Measurements from ENCODE around the gene NECAB2.

Gene NECAB2

GRCh38 chr16:83973581-83974385, 5.7 kb downstream of the NECAB2 start:
- Histone ChIP-seq H3K9ac (ENCODE audit: low read depth, low read length) (no peak overlapping the region), H3K27me3 (ENCODE audit: insufficient read depth, low read length, poor library complexity) (no peaks in the 10 kb centered on the region), H3K4me3 (ENCODE audit: low read depth in 1 of 2, low read length in 2 of 2) (no peak overlapping the region), H3K4me1 (ENCODE audit: insufficient read depth, low read length) (no peaks in the 10 kb centered on the region), H3K36me3 (ENCODE audit: insufficient read depth, low read length) (no peaks in the 10 kb centered on the region), H3K79me2 (ENCODE audit: insufficient read depth, low read length) (no peaks in the 10 kb centered on the region), H4K20me1 (ENCODE audit: insufficient read depth, low read length) (no peaks in the 10 kb centered on the region; the same call in 1 of the 2 replicates), H2AFZ (ENCODE audit: low read depth, low read length) (no peak overlapping the region), H3K27ac (ENCODE audit: low read length) (no peak overlapping the region), H3K9me3 (ENCODE audit: insufficient read depth, low read length, severe bottlenecking) (peaks cover 2% of the 10 kb centered on the region), H3K4me2 (ENCODE audit: insufficient read depth, low read length) (no peak overlapping the region)
- no peak for DNase-seq
- ATAC-seq (ENCODE audit: insufficient read depth, low read depth) = no peak
- TF ChIP-seq EZH2 (IDR thresholded peaks at IDR 0.05; ENCODE audit: borderline replicate concordance, low read depth, low read length, severe bottlenecking) = no peak
- TF ChIP-seq CTCF (IDR thresholded peaks at IDR 0.05; ENCODE audit: borderline replicate concordance, extremely low read depth, low read length, poor library complexity, severe bottlenecking) = no peak

GRCh38 chr16:83974475-83974874, 6.4 kb downstream of the NECAB2 start:
- ATAC-seq (ENCODE audit: insufficient read depth, low read depth) = no peak
- H3K27ac ChIP-seq (ENCODE audit: low read length) = no peak overlapping the region
- H3K79me2 ChIP-seq (ENCODE audit: insufficient read depth, low read length) = no peaks in the 10 kb centered on the region
- H3K4me2 ChIP-seq (ENCODE audit: insufficient read depth, low read length) = no peak overlapping the region
- H3K9me3 ChIP-seq (ENCODE audit: insufficient read depth, low read length, severe bottlenecking) = peaks cover 5% of the 10 kb centered on the region
- TF ChIP-seq EZH2 (IDR thresholded peaks at IDR 0.05; ENCODE audit: borderline replicate concordance, low read depth, low read length, severe bottlenecking) = no peak
- no peak for TF ChIP-seq CTCF (IDR thresholded peaks at IDR 0.05; ENCODE audit: borderline replicate concordance, extremely low read depth, low read length, poor library complexity, severe bottlenecking)
- H3K4me1 ChIP-seq (ENCODE audit: insufficient read depth, low read length) = no peaks in the 10 kb centered on the region
- no peaks in the 10 kb centered on the region for H3K36me3 ChIP-seq (ENCODE audit: insufficient read depth, low read length)
- H2AFZ ChIP-seq (ENCODE audit: low read depth, low read length) = no peak overlapping the region
- no peak overlapping the region for H3K9ac ChIP-seq (ENCODE audit: low read depth, low read length)
- H3K27me3 ChIP-seq (ENCODE audit: insufficient read depth, low read length, poor library complexity) = no peaks in the 10 kb centered on the region
- DNase-seq = no peak
- no peaks in the 10 kb centered on the region; the same call in 1 of the 2 replicates for H4K20me1 ChIP-seq (ENCODE audit: insufficient read depth, low read length)
- no peak overlapping the region for H3K4me3 ChIP-seq (ENCODE audit: low read depth in 1 of 2, low read length in 2 of 2)

GRCh38 chr16:83975590-83976260, 7.7 kb downstream of the NECAB2 start:
- Histone ChIP-seq H3K4me1 (ENCODE audit: insufficient read depth, low read length) (no peaks in the 10 kb centered on the region), H3K27ac (ENCODE audit: low read length) (no peak overlapping the region), H2AFZ (ENCODE audit: low read depth, low read length) (no peak overlapping the region), H3K9me3 (ENCODE audit: insufficient read depth, low read length, severe bottlenecking) (peaks cover 5% of the 10 kb centered on the region), H3K27me3 (ENCODE audit: insufficient read depth, low read length, poor library complexity) (no peaks in the 10 kb centered on the region), H3K79me2 (ENCODE audit: insufficient read depth, low read length) (no peaks in the 10 kb centered on the region), H3K4me2 (ENCODE audit: insufficient read depth, low read length) (no peak overlapping the region), H4K20me1 (ENCODE audit: insufficient read depth, low read length) (no peaks in the 10 kb centered on the region; the same call in 1 of the 2 replicates), H3K36me3 (ENCODE audit: insufficient read depth, low read length) (no peaks in the 10 kb centered on the region), H3K9ac (ENCODE audit: low read depth, low read length) (no peak overlapping the region), H3K4me3 (ENCODE audit: low read depth in 1 of 2, low read length in 2 of 2) (no peak overlapping the region)
- no peak for TF ChIP-seq EZH2 (IDR thresholded peaks at IDR 0.05; ENCODE audit: borderline replicate concordance, low read depth, low read length, severe bottlenecking)
- no peak for TF ChIP-seq CTCF (IDR thresholded peaks at IDR 0.05; ENCODE audit: borderline replicate concordance, extremely low read depth, low read length, poor library complexity, severe bottlenecking)
- DNase-seq = no peak
- no peak for ATAC-seq (ENCODE audit: insufficient read depth, low read depth)
